HG03469 (cell line): ENCODE results near the gene SELP.
"Not testable (repeated sequence)": the region's sequence is repeated elsewhere in the genome, so short reads cannot be mapped to it uniquely, and the experiment has no call there.

Experiments
- ATAC-seq: cut with Tn5 transposase; IDR thresholded peaks from one replicate; pipeline ENCODE4 v1.9.1; 2021; ENCODE audit warnings: mild to moderate bottlenecking, moderate library complexity, moderate number of reproducible peaks; ENCODE audit not compliant: unreplicated experiment

The SELP gene

GRCh38 chr1:169630006-169630405, at the start of gene SELP:
Gene SELP (minus strand): TSS chr1:169630124. CDS start chr1:169630074, 50 bp downstream.
- ATAC-seq = no peak

DNA sequence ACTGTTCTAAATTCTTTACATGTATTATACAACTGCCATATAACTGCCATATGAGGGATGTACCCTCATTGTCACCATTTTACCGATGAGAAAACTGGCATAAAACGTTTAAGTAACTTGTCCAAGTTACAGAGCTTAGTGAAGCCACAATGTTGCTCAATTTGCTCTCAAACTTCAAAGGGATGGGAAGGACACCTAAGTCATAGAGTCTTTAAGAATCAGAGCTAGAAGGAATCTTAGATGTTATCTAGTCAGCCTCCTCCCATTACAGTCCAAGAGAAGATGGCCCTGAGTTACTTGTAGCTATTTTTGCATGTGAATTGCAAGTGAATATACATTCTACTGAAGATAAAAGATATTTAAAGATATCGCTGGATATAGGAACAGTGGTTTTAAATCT, 49.8 kb upstream of the SELP start:
- no peak for ATAC-seq

DNA sequence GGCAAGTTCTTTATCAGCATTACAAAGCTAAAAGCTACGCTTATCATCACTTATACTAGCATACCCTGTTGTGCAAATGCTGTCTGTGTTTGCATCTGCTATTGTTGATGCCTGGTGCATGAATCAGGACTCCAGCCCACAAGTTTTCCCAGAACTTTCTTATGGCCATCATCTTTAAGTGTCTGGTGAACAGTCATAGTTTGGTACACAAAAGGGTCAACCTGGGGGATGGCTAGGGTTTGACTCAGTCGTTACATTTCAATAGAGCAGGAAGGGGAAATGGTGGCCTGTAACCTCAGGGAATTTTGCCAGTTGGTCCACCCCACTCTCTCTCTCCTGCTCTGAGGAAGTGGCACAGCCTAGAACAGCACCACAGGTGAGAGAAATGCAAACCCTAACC, 46.1 kb upstream of the SELP start:
- ATAC-seq = no peak

GRCh38 chr1:169670836-169671235, 40.9 kb upstream of the SELP start:
- no peak for ATAC-seq

DNA sequence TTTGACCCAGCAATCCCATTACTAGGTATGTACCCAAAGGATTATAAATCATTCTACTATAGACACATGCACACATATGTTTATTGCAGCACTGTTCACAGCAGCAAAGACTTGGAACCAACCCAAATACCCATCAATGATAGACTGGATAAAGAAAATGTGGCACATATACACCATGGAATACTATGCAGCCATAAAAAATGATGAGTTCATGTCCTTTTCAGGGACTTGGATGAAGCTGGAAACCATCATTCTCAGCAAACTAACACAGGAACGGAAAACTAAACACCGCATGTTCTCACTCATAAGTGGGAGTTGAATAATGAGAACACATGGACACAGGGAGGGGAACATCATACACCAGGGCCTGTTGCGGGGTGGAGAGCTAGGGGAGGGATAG, 40.3 kb upstream of the SELP start:
- ATAC-seq = not testable (repeated sequence)

GRCh38 chr1:169667699-169668596, 38.0 kb upstream of the SELP start:
- not testable (repeated sequence) for ATAC-seq

- not testable (repeated sequence) for ATAC-seq
Observed at GRCh38 chr1:169667227-169667639, 37.3 kb upstream of the SELP start.

- not testable (repeated sequence) for ATAC-seq
Observed at GRCh38 chr1:169662680-169663079, 32.8 kb upstream of the SELP start.

- ATAC-seq = not testable (repeated sequence)
Observed at GRCh38 chr1:169661066-169661465, 31.1 kb upstream of the SELP start.

DNA sequence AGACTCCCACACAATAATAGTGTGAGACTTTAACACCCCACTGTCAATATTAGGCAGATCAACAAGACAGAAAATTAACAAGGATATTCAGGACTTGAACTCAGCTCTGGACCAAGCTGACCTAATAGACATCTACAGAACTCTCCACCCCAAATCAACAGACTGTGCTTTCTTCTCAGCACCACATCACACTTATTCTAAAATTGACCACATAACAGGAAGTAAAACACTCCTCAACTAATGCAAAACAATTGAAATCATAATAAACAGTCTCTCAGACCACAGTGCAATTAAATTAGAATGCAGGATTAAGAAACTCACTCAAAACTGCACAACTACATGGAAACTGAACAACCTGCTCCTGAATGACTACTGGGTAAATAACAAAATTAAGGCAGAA, 28.9 kb upstream of the SELP start:
- ATAC-seq = not testable (repeated sequence)

DNA sequence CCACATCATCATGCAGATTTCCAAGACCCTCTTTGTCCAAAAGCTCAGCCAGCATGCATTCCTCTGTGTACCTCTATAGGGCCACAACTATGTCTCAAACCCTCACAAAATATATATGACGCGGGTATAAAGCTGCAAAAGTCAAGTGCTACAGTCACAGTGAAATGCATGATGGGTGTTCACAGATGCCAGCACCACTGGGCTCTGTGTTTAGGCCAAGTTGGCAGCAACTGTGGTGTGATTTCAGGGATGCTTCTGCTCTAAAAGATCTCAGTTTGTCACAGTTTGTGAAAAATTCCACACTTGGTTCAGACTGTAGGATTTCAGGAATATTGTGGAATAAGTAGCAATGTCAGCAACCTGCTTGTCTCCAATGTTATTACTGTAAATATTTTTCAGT, 23.9 kb upstream of the SELP start:
- no peak for ATAC-seq

DNA sequence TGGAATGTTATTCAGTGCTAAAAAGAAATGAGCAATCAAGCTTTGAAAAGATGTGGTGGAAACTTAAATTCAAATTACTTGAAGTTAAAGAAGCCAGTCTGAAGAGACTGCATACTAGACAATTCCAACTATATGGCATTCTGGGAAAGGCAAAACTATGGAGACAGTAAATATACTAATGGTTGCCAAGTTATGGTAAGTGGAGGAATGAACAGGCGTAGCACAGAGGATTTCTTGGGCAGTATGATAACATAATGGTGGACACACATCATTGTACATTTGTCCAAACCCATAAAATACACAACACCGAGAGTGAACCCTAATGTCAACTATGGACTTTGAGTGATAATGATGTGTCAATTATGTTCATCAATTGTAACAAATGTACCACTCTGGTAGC, 21.1 kb upstream of the SELP start:
- ATAC-seq = no peak

DNA sequence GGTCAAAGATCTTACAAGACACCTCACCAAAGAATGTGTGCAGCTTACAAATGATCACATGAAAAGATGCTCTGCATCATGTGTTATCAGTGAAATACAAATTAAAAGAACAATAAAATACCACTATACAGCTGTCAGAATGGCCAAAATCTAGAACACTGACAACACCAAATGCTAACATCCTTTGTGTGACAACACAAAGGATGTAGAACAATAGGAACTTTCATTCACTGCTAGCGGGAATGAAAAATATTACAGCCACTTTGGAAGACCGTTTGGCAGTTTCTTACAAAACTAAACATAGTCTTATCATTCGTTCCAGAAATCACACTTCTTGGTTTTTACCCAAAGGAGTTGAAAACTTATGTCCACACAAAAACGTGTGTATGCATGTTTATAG, 20.6 kb upstream of the SELP start:
- no peak for ATAC-seq

GRCh38 chr1:169648709-169649108, 18.8 kb upstream of the SELP start:
- no peak for ATAC-seq

GRCh38 chr1:169648187-169648586, 18.3 kb upstream of the SELP start:
- ATAC-seq = no peak

- ATAC-seq = no peak
Observed at GRCh38 chr1:169647512-169647911, 17.6 kb upstream of the SELP start.

- no peak for ATAC-seq
Observed at GRCh38 chr1:169644297-169644696, 14.4 kb upstream of the SELP start.

GRCh38 chr1:169634877-169635276, 5.0 kb upstream of the SELP start:
- ATAC-seq = no peak

DNA sequence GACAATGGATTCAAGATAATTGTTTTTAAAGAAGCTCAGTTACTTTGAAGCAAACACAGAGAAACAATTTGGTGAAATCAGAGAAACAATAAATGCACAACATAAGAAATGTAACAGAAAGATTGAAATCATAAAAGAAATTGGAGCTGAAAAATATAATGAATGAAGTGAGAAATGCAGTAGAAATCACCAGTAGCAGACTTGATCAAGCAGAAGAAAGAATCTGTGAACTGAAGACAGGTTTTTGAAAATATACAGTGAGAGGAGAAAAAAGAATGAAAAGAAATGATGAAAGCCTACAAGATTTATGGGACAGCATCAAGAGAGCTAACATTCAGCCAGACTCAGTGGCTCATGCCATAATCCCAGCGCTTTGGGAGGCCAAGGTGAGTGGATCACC, 4.2 kb upstream of the SELP start:
- ATAC-seq = no peak

GRCh38 chr1:169631249-169631648, 1.3 kb upstream of the SELP start:
- no peak for ATAC-seq

DNA sequence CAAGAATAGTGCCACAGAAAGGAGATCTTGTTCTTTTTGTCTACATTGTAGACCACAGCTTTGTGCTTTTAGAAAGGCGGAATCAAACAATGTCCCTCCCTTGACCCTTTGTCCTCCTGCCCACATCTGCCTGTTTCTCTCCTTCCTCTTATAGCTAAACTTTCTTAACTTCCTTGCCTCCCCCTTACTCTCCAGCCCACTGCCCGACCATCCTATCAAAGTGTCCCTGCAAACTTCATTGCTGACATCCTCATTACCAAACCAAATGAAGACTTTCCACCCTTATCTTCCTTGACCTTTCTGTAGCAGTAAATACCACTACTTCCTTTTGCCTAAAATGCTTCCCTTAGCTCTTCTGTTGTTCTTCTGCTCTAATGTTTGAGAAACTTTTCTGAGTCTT, 5.0 kb downstream of the SELP start:
- no peak for ATAC-seq

- no peak for ATAC-seq
Observed at GRCh38 chr1:169624122-169624521, 5.8 kb downstream of the SELP start.
